A549 (cell line): Measurements from ENCODE around the gene F8A1.
"Not testable (repeated sequence)": the region's sequence is repeated elsewhere in the genome, so short reads cannot be mapped to it uniquely, and the experiment has no call there.

Experiments
- POLR2A ChIP-seq: IDR thresholded peaks from 2 replicates; pipeline ENCODE4 v1.6.1; 2012; ENCODE audit warnings: mild to moderate bottlenecking, low read length
- RFX5 ChIP-seq: fragments of 450-650 bp; IDR thresholded peaks from 2 replicates; pipeline ENCODE4 v1.7.1; 2014; ENCODE audit warnings: antibody characterized with exemption, mild to moderate bottlenecking, moderate library complexity

- TF ChIP-seq POLR2A, RFX5: not testable (repeated sequence)
Measured at GRCh38 chrX:154885549-154885948, 606 bp upstream of the F8A1 start.
